Thyroid gland (tissue), 4 donors: Measurements from ENCODE around the gene HOXC9. TPM values are rescaled to one million over a fixed set of nuclear protein-coding genes. Genes with fewer than 3 reads are reported as not detected.

Experiments used
- DNase-seq, 2 donors: peaks; one replicate each; pipeline ENCODE4 v3.0.0-alpha.2; 2019
- H3K27ac ChIP-seq, 3 donors: fragments of 200-600 bp; sonication (generic); 1 replicate in 2 of 3; 2 replicates in 1 of 3; pipeline ENCODE4 v1.5.1; 2016 to 2019; ENCODE audit warnings: mild to moderate bottlenecking in 1 of 3, moderate library complexity in 1 of 3
- H3K27me3 ChIP-seq: fragments of 200-600 bp; sonication (generic); one replicate; pipeline ENCODE4 v1.5.1; 2019
- H3K36me3 ChIP-seq, 2 donors: fragments of 200-600 bp; sonication (generic); one replicate each; pipeline ENCODE4 v1.5.1; 2016 to 2019
- H3K4me1 ChIP-seq, 2 donors: fragments of 200-600 bp; sonication (generic); one replicate each; pipeline ENCODE4 v1.5.1; 2017 to 2019
- H3K4me3 ChIP-seq, 3 donors: fragments of 200-600 bp; sonication (generic); replicated peaks in 1 of 3; 1 replicate in 2 of 3; 2 replicates in 1 of 3; pipeline ENCODE4 v1.5.1; 2016; ENCODE audit warnings: mild to moderate bottlenecking in 1 of 3
- H3K9me3 ChIP-seq: fragments of 200-600 bp; sonication (generic); one replicate; pipeline ENCODE4 v1.5.1; 2017
- CTCF ChIP-seq, 6 experiments: fragments of 200-600 bp in 3 of 6; fragments of 450-650 bp in 3 of 6; sonication (generic) in 3 of 6; IDR thresholded peaks; one replicate each; pipeline ENCODE4 v1.5.1; 2016 to 2019; ENCODE audit warnings: antibody characterized with exemption in 6 of 6, mild to moderate bottlenecking in 2 of 6, inconsistent platforms in 1 of 6, moderate library complexity in 1 of 6
- POLR2A ChIP-seq, 2 donors: fragments of 450-650 bp; IDR thresholded peaks; one replicate each; pipeline ENCODE4 v1.6.1; 2017; ENCODE audit warnings: antibody characterized with exemption in 2 of 2, mild to moderate bottlenecking in 2 of 2, moderate library complexity in 1 of 2
- WGBS, 2 donors: methylation state at CpG; one replicate each; pipeline ENCODE4 v1.1.5; 2017; 5-methylcytosine and 5-hydroxymethylcytosine counted together
- intact Hi-C: fragments of 100-400 bp; cut with DNase I; formaldehyde crosslinking; loops from one replicate; pipeline ENCODE4 v1.15.1; 2023
- total RNA-seq, 4 donors: library from RNA; depleted of rRNA; stranded (reverse); fragments of >200 nt; gene quantifications; one replicate each; pipeline ENCODE4 v1.2.3, GENCODE V29; 2016

HOXC9 gene
- total RNA-seq, 4 donors from 2014 or later: 0.22 to 0.27 TPM; not detected in 2

- H3K27me3 ChIP-seq: peaks cover 79% of the 10 kb centered on the region
- WGBS, 2 donors: 7 to 15% methylated on average over 28 to 34 of the region's 46 CpGs
- H3K4me1 ChIP-seq: peaks cover 0 to 29% of the 10 kb centered on the region in 2 donors
- H3K36me3 ChIP-seq: no peaks in the 10 kb centered on the region
- H3K27ac ChIP-seq: no peak overlapping the region
- TF ChIP-seq CTCF (IDR thresholded peaks at IDR 0.05): no peak
- TF ChIP-seq POLR2A (IDR thresholded peaks at IDR 0.05): no peak
- no peak overlapping the region for H3K4me3 ChIP-seq
- no peak for DNase-seq
- intact Hi-C loops: no loop called here
- H3K9me3 ChIP-seq: no peaks in the 10 kb centered on the region
Observed at GRCh38 chr12:54030889-54031471, 31.0 kb downstream of the HOXC9 start.

GRCh38 chr12:54031480-54031879 lies 31.5 kb downstream of the HOXC9 start:
- H3K4me1 ChIP-seq: peaks cover 0 to 34% of the 10 kb centered on the region in 2 donors
- no peak overlapping the region for H3K27ac ChIP-seq
- intact Hi-C loops: no loop called here
- H3K9me3 ChIP-seq: no peaks in the 10 kb centered on the region
- H3K4me3 ChIP-seq: no peak overlapping the region
- no peak for DNase-seq
- no peaks in the 10 kb centered on the region for H3K36me3 ChIP-seq
- TF ChIP-seq CTCF (IDR thresholded peaks at IDR 0.05): no peak
- TF ChIP-seq POLR2A (IDR thresholded peaks at IDR 0.05): no peak
- H3K27me3 ChIP-seq: peaks cover 74% of the 10 kb centered on the region
- 16 to 29% methylated on average over 15 to 16 of the region's 16 CpGs for WGBS, 2 donors

- H3K36me3 ChIP-seq: no peaks in the 10 kb centered on the region
- H3K4me3 ChIP-seq: no peak overlapping the region
- H3K9me3 ChIP-seq: no peaks in the 10 kb centered on the region
- H3K27me3 ChIP-seq: peaks cover 69% of the 10 kb centered on the region
- intact Hi-C loops: loop anchor here (2.0 kb wide), 1 partner anchor 159 kb away; no protein-coding TSS in a partner anchor
- peaks cover 0 to 39% of the 10 kb centered on the region in 2 donors for H3K4me1 ChIP-seq
- no peak for DNase-seq
- TF ChIP-seq CTCF (IDR thresholded peaks at IDR 0.05) (no peak), POLR2A (IDR thresholded peaks at IDR 0.05) (no peak)
- no peak overlapping the region for H3K27ac ChIP-seq
- 32 to 33% methylated on average over 6 of the region's 6 CpGs for WGBS, 2 donors
Observed at GRCh38 chr12:54032086-54032619, 32.2 kb downstream of the HOXC9 start.

- peak; percentile 68 to 70 for DNase-seq
- TF ChIP-seq CTCF (IDR thresholded peaks at IDR 0.05) (peak; percentile 77 to 98 (median 90)), POLR2A (IDR thresholded peaks at IDR 0.05) (no peak)
- intact Hi-C loops: loop anchor here (2.0 kb wide), 1 partner anchor 158 kb away; no protein-coding TSS in a partner anchor
- Histone ChIP-seq H3K36me3 (no peaks in the 10 kb centered on the region), H3K9me3 (no peaks in the 10 kb centered on the region), H3K27me3 (peaks cover 64% of the 10 kb centered on the region), H3K4me3 (no peak within 1 kb of the TSS), H3K4me1 (peaks cover 0 to 39% of the 10 kb centered on the region in 2 donors), H3K27ac (no peak within 1 kb of the TSS)
- WGBS, 2 donors: 1 to 4% methylated on average over 12 of the region's 12 CpGs
Observed at GRCh38 chr12:54032627-54033100, 32.7 kb downstream of the HOXC9 start, which contains the start of gene HOXC5. TSS of gene HOXC5 (plus strand) at chr12:54033050. CDS start at chr12:54033123, 73 bp downstream.
